GM10847 (cell line): Measurements from ENCODE around the gene KY.

Experiments
- POLR2A ChIP-seq: IDR thresholded peaks from 2 replicates; pipeline ENCODE4 v1.6.1; 2011; ENCODE audit not compliant: insufficient read length; ENCODE audit errors: extremely low read depth

Gene KY

GRCh38 chr3:134607054-134608022 is 43.5 kb downstream of the KY start:
- no peak for TF ChIP-seq POLR2A

- no peak for TF ChIP-seq POLR2A
Measured at GRCh38 chr3:134606033-134607025, 44.5 kb downstream of the KY start.

DNA sequence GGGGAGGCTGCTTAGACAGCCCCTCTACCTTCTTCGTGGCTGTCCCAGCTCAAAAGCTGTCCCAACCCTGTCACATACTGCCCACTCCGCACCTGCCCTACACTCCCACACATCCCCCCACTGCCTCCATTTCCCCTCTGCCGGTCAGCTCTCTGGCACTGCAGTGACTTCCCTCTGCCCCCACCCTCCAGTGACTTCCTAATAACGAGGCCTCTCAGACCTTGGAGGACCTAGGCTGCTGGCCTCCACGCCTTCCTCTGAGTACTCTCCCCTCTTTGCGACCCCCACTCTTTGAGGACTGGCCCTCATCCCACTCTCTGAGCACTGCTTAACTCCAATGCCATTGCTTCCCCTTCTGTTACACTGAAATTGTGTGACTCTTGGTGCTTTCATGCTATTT is 45.3 kb downstream of the KY start:
- TF ChIP-seq POLR2A: no peak

- TF ChIP-seq POLR2A: no peak
Measured at GRCh38 chr3:134603956-134604355, 46.9 kb downstream of the KY start.

GRCh38 chr3:134603480-134603879 is 47.3 kb downstream of the KY start:
- TF ChIP-seq POLR2A: no peak

GRCh38 chr3:134602440-134602814 is 48.4 kb downstream of the KY start:
- TF ChIP-seq POLR2A: no peak

DNA sequence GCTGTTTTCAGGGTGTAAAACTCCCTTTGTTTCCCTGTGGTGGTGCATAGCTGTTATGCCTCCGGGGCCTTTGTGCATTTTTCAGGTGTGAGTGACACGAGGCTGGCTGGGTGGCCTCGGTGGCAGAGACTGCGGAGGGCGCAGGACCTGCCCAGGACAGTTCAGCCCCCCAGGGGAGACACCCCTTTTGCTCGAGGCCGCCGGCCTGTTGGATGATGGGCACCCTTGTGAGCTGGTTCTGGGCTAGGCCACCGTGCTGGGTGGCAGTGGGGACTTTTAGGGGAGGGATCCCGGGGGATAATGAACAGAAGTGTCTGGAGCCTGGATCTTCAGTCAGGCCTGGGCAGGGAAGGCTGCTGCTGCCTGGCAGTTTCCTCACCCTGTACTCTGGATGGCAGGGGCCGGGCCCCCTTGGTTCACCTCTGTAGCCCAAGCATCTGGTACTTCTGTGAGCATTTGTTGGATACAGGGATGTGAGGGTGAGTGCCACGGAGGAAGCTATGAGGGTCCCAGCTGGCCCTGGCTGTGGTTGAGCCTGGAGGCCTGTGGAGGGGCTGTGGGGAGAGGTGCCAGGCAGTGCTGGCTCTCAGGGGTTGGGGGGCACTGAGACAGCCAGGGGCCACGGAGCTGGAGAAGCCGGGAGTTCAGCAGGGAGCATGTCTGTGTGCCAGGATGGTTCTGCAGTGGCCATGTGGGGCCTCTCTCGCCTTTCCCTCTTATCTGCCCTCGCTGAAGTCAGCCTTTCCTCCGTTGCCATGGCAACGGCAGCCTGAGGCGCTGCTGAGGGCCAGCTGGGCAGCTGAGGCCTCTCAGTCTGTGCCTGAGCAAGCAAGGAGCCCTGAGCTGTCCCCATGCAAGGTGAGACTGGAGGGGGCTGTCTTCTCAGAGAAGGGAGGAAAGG is 49.0 kb downstream of the KY start:
- no peak for TF ChIP-seq POLR2A

DNA sequence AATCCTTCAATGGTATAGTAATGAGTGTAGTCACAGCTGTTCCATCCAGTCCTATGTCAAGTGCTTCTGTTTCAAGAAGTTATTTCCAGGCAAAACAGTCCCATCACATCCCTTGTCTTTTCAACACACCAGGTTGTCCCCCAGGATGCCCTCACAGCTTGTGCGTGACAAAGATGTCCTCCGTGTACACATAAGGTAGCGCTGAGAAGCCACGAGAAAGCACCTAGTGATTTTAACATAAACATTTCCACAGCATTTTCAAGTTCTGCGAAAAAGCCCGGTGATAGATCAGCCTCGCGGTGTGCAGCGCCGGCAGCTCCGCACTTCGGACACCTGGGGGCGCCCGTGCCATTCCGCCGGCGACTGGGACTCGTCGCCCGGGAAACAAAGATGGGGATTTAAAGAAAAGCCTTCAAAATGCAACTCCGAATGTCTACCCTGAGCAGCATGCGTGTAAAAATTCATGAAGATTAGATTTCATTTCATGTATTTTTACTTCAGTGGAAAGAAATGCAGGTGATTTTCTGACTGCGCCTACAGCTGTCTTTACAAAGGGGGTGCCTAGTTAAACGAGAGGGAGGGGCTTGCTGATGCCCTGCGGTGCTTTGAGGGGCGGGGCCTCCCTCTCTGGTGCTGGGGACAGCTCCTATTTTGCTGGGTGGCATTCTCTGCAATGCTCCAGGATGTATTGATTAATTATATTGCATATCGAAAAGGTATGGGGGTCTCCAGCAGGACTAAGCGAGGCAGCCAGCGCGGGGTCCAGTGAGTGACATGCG is 49.9 kb downstream of the KY start:
- TF ChIP-seq POLR2A: no peak

DNA sequence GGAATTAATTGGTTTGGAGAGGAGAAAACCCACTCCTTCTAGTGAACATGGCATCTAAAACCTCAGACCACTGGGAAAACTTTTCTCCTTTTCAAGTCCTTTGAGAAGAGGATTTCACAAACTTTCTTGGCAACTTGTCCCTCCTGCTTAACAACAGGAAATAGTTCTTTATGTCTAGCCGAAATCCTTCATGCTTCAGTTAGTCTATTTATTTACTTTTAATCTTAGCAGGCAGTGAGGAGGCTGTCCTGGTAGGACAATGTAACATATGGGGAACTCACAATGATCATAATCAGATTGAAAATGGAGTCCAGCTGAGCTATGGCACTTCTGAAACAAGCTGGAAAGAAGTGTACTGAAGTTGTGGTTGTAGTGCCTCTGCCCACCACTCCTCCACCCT is 50.6 kb downstream of the KY start:
- no peak for TF ChIP-seq POLR2A

DNA sequence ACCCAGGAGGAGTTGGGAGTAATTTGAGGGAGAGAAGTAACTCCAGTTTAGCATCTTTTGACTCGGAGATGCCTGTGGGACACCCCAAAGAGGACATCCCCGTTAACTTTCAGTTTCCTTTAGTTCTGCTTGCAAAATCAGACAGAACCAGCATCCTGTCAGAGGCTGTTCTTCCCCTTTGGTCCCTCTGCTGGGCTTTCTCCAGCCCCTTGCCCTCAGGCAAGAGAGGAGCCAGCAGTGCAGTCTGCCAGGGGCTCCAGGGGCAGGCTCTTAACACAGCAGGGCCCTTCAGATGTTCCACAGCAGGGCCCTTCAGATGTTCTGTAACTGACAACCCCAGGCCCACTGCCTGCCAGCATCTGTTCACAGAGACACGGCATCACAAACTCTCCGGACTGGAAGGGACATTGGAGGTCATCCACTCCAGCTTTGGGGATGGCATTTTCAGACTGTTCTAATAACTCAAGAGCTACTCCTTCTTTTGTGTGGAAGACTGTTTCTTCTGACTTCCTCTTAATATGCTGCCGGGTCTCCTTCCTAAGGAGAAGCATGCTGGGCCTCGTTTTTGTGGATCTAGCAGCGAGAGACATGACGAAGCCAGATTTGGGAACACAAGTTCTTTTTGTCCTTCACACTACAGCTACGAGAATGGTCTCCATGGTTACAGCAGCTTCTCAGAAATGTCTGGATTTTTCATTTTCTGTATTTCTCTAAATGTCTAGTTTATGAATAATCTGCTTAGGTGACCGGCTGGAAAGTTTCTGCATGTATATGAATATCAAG is 51.9 kb downstream of the KY start:
- no peak for TF ChIP-seq POLR2A

DNA sequence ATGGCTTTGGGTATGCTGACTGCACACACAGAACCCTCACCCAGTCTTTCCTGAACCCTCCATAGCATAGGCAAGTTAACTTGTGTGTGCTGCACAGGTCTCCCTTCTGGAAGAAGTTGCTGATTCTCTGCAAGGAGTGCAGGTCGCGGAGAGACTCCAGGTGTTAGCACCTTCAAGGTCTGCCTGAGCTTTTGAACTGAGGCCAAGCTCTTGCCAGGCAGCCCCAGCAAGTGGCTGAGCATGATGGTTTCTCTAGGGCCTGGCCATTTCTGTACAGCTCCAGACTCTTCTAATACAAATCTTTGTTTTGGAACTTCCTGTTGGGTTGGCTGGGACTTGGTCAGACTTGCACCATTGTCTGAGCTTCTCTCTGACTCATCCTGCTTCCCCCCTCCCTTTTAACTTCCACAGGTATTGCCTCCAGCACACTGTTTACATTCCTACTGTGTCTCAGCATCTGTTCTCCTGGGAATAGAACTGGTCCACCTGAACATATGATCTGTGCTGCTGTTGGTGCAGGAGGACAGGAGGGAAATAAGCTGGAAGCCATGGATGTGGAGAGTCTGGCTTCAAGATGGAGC is 53.3 kb downstream of the KY start:
- no peak for TF ChIP-seq POLR2A

GRCh38 chr3:134594331-134594741 is 56.5 kb downstream of the KY start:
- TF ChIP-seq POLR2A: no peak

DNA sequence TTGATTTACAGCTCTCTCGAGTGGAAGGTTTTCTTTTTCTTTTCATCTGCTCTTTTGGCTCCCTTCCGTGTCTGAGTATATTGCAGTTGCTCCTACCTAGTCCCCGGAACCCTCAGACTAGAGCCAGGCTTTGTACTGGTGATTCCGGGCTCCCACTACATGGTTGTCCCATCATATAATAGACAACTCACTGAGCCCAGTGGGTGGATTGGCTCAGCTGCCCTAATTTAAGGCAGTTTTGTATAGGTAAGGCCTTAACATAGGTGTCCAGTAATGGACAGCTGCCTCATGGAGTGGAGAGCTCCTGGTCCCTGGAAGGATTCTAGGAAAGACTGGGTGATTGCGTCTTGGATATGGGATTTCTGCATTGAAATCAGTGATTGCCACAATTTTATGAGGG is 58.0 kb downstream of the KY start:
- TF ChIP-seq POLR2A: no peak
